Gastrocnemius medialis (tissue), 4 donors: ENCODE results near the gene SP8.

Experiments used
- POLR2A ChIP-seq, 2 donors: fragments of 450-650 bp; IDR thresholded peaks; one replicate each; pipeline ENCODE4 v1.6.1; 2017; ENCODE audit warnings: antibody characterized with exemption in 2 of 2, mild to moderate bottlenecking in 2 of 2, moderate library complexity in 2 of 2
- TF ChIP-seq, protein P1 (sequence below), 5 experiments: fragments of 450-650 bp in 3 of 5; fragments of 200-600 bp in 2 of 5; sonication (generic) in 2 of 5; IDR thresholded peaks in 4 of 5; conservative IDR thresholded peaks in 1 of 5; 1 replicate in 4 of 5; 2 replicates in 1 of 5; pipeline ENCODE4 v1.5.1; 2016 to 2019; ENCODE audit warnings: antibody characterized with exemption in 5 of 5, mild to moderate bottlenecking in 3 of 5, moderate library complexity in 3 of 5

DNA sequence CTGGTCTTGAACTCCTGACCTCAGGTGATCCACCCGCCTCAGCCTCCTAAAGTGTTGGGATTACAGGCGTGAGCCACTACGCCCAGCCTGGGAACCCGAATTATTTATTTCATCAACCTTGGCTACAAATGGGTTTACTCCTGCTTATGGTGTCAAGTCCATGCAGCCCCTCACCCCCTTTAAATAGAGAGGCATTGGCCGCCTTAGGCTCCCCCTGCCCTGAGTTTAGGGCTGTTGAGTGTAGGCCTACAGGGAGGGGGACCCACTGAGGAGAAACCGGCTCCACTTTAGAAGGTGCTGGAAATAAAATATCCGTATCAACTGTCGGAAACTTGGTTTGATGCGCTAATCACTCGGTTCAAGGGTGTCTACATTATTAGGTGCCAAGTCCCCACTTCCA is 8.7 kb upstream of the SP8 start:
- TF ChIP-seq, protein P1, sequence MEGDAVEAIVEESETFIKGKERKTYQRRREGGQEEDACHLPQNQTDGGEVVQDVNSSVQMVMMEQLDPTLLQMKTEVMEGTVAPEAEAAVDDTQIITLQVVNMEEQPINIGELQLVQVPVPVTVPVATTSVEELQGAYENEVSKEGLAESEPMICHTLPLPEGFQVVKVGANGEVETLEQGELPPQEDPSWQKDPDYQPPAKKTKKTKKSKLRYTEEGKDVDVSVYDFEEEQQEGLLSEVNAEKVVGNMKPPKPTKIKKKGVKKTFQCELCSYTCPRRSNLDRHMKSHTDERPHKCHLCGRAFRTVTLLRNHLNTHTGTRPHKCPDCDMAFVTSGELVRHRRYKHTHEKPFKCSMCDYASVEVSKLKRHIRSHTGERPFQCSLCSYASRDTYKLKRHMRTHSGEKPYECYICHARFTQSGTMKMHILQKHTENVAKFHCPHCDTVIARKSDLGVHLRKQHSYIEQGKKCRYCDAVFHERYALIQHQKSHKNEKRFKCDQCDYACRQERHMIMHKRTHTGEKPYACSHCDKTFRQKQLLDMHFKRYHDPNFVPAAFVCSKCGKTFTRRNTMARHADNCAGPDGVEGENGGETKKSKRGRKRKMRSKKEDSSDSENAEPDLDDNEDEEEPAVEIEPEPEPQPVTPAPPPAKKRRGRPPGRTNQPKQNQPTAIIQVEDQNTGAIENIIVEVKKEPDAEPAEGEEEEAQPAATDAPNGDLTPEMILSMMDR (IDR thresholded peaks at IDR 0.05 in 4 of 5, conservative IDR thresholded peaks at IDR 0.05 in 1 of 5) = no peak
- TF ChIP-seq POLR2A (IDR thresholded peaks at IDR 0.05) = no peak
